Suppressor macrophage (primary cell): ENCODE results near the gene TRIP4.
A peak's percentile ranks its signal among the peaks of the same experiment; 100 is the strongest.

ENCODE experiments used
- DNase-seq, 4 experiments: peaks; one replicate each; pipeline ENCODE4 v3.0.0-alpha.2; 2020 to 2022

Gene TRIP4

DNA sequence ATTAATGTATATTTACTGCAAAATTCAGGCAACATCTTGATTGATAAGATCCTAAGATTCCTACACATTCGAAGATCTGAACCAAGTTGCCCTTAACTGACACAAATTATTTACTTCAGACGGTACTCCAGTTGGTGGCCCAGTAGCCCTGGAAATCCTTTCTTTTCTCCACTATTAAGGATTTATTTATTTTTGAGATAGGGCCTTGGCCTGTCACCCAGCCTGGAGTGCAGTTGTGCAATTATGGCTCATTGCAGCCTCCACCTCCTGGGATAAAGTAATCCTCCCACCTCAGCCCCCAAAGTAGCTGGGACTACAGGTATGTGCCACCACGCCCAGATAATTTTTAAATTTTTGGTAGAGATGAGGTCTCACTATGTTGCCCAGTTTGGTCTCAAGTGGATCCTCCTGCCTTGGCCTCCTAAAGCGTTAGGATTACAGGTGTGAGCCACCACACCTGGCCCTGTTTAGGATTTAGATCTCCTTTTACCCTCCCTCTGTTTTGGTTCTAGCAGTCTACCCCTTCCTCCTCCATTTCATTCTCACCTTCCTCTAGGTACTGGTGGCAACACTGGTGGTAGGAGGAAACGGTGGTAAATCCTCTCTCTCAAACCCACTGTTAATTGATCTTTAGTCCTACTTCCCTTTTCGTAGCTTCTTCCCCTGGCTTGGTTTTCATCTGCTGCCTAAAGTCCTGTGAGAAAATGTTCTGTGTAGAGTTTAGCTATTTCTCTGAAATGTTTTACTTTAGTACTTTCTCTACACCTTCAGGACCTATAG is 60.1 kb downstream of the TRIP4 start:
- peak in 2 of 4 experiments; percentile 16 to 27 for DNase-seq

DNA sequence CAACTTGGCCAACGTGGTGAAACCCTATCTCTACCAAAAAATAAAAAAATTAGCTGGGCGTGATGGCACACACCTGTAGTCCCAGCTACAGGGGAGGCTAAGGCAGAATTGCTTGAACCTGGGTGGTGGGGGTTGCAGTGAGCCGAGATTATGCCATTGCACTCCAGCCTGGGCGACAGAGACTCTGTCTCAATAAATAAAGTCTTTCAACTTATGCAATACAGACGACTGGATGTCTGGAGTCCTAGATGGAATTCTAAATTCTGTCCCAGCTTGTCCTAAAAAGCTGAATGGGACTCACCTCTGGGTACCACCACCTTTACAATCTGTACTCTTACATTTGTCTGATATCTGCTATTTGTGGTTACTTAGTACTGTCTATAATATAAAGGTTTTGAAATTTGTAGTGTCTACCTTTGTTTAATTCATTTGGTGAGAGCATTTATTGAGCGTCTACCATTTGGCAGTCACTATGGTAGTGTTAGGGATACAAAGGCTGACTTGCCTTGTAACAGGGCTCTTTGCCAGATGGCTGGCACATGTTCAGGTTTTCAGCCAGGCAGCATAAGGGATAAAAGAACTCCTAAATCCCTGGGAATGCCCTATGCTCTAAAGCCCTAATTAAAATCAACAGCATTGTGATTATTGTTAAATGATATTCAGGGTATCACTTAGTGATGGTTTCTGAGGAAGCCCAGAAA is 65.5 kb downstream of the TRIP4 start:
- no peak for DNase-seq

DNA sequence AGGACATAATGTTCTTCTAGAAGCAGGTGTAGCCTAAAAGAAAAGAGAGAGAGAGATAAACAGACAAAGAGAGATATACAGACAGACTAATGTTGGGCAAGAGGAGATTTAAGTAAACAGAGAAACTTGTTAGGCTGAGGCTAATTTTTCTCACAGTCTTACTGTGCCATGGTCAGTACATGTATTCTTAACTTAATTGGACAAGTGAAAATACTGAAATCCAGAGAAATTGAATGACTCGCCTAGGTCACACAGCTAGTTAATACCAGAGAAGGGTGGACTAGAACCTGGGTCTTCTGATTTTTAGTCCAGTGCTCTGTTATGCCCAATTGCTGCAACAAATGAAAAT is 66.0 kb downstream of the TRIP4 start:
- DNase-seq, result no peak

DNA sequence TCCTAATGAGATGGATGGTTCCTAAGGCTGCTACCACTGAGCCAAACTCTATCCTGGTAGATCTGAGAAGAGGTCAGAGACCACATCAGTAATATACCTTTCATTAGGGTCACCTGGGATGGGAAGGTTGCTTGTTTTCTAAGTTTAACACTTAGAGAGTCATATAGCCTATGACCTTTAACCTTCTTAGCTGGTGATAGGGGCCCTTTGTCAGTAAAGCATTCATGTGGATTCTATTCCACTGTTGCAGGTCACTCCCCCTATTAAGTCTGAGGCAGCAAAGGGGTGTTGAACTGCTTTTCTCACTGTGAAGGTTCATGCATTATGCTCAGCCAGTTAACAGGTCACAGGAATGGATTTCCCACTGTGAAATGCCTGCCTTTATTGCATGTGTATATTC is 66.6 kb downstream of the TRIP4 start:
- no peak for DNase-seq

DNA sequence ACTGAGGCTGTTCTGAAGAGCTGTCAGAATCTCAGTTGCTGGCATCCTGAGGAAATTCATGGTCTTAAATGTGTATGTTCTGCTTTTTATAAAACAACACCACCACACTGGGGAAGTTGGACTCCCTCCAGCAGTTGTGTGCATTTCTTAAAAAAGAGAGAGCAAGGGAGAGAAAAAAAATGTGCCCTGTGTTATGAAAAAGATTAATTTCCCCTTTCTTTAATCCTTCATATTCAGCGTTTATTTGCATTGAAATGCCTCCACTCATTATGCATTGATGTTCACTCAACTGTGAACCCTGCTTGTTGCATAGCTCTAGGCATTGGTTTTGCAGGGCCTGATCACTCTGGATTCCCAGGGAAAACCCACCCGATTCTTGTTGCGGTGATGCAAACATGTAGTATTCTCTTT is 68.3 kb downstream of the TRIP4 start:
- peak; percentile 82 to 93 (median 88) for DNase-seq

DNA sequence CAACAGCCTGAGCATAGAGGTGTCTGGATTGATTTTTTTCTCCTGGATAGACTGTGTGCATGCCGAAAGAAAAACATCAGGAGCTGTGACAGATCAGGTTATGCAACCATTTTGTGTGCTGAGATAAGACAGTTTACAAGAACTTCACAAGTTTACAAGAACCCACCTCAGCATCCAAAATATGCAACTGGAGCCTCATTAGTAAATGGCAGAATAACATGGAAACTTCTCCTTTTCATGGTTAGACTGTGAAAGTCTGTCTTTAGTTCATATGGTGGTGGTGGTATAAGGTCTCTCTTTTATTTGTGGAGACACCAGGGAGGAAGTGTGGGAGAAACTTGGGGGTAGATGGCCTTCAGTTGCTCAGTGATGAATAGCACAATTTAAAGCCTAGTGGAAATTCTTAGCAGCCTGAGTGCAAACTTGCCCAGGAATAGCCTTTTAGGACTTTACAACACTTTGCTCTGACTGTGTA is 69.0 kb downstream of the TRIP4 start:
- peak; percentile 54 to 83 (median 64) for DNase-seq

DNA sequence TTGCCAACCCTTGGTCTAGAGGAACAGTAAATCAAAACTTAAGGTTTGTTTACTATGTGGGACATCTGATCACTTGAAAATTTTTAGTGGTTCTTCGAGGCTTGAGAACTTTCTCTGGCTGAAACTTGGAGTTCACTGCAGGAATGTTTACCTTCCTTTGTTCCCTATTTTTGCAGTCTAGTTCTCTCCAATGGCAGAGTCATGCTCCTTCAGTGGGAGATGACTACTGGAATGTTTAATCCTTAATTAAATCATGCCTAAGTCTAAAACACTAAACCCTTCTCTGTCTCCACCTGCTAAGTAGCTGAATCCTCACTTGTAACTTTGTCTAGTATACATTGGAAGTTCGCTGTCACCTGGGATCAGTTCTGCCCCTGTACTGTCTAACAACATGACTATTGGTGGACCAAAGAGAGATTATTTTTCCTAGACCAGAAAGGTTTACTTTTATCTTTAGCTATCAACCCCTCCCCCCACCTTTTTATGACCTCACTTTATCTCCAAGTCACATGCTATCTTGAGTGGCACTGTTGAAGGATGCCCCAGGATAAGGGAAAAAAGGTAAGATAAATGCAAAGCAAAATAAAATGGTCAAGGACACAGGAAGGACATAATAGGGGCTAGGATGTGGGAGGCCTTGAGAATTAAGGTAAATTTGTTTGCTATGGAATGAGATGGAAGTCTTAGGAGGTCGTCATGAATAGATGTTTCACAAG is 71.6 kb downstream of the TRIP4 start:
- no peak for DNase-seq

DNA sequence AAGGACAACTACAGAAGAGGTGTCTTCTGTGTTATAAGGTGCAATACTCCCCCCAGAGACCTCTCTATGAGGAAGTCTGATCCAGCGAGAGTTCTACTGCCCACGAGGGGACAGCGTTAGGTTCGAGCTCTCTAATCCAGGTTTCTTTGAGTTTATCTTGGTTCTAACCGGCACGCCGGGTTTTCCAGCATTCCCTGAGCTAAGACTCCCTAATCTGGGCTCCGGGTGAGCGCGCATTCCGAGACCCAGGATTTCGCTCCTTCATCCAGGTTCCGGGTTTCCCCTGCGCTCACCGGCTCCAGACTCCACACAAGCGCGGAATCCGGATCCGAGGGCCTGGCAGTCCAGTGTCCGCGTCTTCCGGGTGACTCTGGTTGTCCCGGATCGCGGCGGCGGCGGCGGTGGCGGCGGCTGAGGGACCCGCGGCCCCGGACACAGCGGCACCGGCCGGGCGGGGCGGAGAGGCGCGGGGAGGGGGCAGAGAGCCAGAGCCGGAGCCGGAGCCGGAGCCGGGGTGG is 72.6 kb downstream of the TRIP4 start, which contains the start of gene ZNF609:
TSS of gene ZNF609 (plus strand) at position 373 of the 518 bp plus-strand sequence. CDS start 38,842 bp downstream, outside the sequence.
- peak; percentile 87 to 94 (median 92) for DNase-seq

DNA sequence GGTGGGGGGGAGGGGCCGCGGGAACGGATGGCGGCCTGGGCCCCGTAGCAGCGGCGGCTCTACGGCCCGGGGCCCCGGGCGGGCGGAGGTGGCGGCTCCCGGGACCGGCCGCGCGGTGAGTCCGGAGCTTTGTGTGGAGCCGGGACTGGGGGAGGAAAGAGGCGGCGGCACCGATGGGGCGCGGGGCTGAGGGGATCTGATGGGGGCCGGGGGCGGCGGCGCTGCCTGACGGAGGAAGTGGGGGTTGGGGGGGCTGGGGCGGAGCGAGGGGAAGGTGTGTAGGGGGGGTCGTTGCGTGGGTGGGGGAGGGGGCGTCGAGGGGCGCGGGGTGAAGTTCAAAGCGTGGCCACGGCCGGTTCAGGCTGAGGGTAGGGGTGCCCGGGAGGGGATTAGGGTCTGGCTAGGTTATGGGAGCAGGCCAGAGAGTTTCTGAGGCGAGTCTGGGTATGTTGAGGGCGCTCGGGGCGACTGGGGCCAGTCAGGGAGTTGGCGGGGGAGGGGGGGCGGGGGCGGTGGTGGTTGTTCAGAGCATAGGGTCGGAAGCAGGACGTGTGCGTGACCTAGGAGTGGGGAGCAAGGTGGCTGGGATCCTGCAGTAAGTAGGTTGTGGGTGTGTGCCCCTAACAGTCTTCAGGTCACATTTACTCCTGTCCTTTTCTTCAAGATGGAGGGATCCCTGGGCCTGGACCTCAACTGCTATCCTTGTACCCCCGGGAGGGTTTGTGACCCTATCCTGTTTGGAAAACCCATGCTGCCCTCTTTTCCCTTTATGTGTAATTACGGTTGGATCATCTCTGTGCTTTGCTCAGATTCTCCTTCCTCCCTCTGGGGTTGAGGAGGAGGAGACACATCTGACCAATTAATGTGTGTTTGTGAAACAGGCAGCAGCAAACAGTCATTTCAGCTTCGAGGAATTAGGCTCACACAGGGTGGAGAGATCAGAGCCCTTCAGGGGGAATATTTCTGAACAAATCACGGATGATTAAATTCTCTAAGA is 73.4 kb downstream of the TRIP4 start:
- DNase-seq, result peak; percentile 45 to 78 (median 70)

DNA sequence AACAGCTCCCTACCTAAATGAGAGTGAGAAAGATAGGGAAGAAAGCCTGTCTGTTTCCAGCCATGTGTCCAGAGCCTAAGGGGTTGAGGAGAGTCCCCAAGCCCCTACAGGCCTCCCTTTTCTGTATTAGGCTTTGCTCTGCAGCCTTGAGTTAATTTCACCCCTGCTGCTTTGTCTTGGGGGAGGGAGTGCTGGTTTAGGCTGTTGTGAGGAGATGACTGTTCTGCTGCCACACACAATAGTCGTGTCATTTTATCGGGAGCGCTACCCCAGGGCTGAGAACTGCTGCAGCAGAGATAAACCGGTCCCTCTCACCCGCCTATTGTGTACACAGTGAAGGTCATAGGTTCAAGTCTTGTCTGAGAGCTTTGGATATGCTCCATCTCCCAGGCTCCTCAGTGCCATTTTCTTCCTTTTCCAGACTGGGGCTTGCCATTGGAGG is 74.1 kb downstream of the TRIP4 start:
- DNase-seq, result peak in 1 of 4 experiments; percentile 9

DNA sequence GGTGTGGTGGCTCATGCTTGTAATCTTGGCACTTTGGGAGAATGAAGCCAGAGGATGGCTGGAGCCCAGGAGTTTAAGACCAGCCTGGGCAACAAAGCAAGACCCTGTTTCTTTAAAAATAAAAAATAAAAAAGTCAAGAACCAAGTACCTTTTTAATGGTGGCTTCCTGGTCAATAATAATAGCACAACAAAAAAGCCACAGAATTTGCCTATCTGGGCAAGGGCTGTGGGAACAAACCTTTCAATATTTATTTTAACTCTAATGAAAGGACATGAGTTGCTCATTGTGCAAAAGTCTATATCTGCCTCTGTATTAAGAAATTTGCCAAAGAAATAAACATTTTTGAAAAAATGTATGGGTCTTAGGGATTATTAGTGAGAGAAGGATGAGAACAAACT is 74.9 kb downstream of the TRIP4 start:
- DNase-seq, result no peak

DNA sequence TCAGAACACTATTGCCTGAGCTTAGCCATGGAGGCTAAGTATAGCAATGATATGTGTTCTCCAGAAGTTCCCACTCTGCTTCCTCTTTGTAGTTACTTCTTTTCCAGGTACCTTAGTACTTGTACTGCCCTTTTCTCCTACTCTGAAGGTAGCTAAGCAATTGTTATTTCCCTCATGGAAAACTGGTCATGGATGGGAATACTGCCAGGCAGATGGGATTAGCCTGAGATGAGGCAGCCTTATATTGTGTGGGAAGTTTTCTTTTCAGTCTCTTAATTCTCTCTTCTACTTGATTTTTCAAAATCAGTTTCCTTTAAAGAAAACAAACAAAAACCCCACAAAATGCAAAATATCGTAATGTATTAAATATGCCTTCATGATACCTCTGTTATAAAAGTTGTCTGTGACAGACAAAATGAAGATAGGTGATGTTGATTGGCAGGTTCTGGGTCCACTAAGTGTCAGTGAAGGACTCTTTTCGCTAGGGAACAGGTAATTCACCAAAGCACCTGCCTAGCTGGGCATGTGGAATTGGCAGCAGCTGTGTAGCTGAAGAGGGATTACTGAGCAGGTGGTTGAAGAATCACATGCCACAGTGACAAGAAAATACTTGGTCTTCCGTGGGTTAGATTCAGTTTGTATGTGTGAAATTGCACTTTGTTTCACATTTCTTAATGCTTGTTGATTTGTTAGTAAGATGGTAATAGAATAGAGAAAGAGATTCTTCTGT is 76.8 kb downstream of the TRIP4 start:
- no peak for DNase-seq

DNA sequence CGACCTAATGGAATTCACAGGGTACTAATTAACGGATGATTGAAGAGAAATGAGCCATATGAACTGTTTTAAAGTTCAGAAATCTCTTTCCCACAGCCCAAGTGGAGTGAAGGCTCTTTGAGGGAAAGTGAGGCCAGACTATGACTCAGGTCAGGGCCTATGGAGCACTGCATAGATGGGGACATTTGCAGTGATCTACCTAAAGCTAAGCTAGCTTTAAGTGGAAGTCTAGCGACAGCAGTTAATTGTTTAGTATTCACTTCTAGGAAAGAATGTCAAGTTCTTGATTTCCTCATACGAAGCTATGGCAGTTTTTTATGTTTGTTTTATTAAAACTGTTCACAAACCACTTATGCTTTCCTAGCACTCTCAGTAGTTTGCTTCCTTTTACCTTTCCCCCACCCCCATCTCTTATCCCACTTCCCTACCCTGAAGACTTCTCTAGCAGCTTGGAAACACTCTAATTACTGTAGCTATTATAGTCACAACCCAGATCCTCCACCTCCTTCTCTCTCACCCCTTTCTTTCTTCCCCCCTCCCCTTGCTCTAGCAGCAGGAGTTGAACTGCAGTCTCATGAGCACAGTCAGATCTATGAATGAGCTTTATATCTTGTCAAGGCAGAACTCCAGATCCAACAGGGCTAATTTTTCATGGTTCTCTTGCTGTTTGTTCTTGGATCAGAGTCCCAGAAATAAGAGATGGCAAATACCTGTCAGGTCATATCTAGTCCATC is 78.9 kb downstream of the TRIP4 start:
- peak in 3 of 4 experiments; percentile 7 to 17 (median 8) for DNase-seq

DNA sequence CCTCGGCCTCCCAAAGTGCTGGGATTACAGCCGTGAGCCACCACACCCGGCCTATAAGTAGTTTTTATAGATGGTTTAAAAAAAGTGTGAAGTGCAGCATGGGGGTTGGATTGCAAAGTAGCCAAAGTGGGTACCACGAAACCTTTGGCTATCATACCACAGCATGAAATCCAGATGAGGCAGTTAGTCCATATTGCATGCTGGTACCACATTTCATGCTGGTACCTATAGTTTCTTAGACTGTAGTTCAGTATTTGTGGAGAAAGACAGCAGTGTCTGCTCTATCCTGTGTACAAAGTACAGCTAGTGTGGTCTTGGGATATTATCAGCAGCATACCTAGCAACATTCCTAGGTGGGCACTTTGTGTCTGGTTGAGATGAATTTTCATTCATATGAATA is 84.5 kb downstream of the TRIP4 start:
- DNase-seq, result no peak

DNA sequence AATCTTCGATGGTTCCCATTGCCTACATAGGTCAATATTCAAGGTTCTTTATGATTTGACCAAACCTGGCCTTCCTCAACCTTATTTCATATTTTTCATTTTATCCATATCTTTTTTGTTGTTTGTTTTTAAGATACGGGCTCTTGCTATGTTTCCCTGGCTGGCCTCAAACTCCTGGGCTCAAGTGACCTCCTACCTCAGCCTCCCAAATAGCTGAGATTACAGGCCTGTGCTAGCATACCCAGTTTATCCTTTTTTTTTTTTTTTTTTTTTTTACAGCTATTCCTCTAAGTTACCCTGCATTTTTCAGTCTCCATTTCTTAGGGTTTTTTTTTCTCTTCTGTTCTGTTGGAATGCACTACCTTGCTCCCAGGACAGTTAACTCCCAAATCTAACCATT is 87.2 kb downstream of the TRIP4 start:
- no peak for DNase-seq

DNA sequence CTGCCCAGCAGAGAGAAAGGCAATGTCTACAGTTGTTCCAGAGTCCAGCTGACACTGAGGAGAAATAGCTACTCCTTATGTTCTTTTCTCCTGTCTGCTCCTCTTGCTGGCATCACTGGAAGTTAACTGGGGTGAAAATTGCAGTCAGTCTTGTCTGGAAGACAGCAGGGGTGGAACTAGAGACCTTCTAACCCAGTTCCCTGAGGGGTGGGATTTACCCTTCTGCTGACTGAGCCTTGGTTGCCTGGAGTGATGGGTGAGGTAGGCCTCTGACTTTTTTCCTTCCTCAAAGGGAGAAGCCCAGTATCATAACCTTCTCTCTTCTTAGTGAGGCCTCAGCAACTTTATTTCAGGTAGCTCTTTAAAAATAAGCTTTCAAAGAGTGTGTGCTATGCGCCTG is 88.9 kb downstream of the TRIP4 start:
- DNase-seq, result no peak

DNA sequence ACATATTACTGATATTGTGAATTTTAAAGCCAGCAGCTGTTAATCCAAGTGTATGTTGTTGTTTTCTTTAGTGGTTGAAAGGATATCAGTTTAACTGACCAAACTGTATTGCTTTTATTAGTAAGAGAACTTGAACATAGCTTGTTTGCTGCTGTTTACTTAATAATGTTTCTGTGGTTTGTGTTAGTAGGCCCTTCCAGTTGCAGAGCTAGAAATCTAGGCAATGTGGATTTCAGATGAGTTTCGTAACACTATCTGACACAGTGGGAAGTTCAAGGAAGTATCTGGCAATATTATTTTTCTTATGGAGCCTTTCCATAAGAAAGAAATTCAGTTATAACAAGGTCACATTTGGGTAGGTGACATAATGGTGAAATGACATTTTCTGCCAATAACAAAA is 91.2 kb downstream of the TRIP4 start:
- DNase-seq, result peak in 3 of 4 experiments; percentile 26 to 61 (median 52)

DNA sequence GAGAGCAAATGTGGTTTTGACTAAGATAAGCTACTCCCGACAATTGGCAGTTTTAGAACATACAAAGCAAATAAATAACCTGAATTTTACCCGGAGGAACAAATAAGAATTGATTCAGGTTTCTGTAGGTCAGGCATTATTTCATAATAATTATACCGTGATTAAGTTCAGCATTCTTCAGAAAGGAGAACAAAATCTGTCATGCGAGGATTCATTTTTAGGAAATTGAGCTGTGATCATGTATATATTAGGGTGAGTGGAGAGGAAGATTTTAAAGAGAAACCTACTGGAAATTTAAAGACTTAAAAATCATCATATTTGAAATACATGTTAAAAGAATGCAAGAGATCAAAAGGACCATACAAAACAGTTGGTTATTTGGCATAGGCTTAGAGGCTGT is 93.3 kb downstream of the TRIP4 start:
- DNase-seq, result peak in 3 of 4 experiments; percentile 7 to 65 (median 64)

DNA sequence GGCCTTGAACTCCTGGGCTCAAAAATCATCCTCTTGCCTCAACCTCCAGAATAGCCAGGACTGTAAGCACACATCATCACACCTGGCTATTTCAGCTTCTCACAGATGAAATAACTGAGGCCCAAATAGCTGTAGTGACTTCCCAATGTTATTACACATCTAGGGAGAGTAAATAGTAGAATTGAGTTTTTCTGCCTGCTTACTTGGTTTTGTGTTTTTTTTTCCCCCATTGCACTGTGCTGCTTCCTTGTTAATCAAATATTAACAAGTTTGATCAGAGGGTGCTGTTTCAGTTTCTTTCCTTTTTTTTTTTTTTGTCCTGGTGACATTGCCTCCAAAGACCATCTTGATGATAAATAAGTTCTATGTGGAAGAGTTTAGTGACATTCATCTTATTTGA is 96.1 kb downstream of the TRIP4 start:
- DNase-seq, result no peak

DNA sequence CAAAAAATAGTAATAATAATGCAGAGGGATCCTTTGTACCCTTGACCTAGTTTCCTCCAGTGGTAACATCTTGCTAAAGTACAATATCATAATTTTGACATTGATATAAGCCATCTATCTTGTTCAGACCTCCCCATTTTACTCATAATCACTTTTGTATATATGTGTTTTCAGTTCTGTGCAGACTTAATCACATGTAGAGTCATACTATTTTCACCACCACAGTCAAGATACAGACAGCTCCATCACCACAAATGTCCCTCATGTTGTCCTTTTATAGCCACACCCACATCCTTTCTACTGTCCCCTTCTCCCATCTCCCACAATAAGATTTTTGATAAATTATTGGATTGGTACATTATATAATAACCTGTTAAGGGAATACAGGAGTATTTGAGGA is 98.2 kb downstream of the TRIP4 start:
- DNase-seq, result no peak
